Ramos (cell line): ENCODE measurements around the gene STAG1.
"Not testable (repeated sequence)": the region's sequence is repeated elsewhere in the genome, so short reads cannot be mapped to it uniquely, and the experiment has no call there.

Source experiments
- in situ Hi-C: fragments of 300-500 bp; cut with MboI; formaldehyde crosslinking; loops from one replicate; pipeline ENCODE4 v1.14.3; 2022; ENCODE audit warnings: low sequenced_read_pairs; ENCODE audit not compliant: unreplicated experiment

STAG1 gene

GRCh38 chr3:136617198-136617597 is 135.0 kb downstream of the STAG1 start:
- in situ Hi-C loops: no loop called here

GRCh38 chr3:136612512-136612911 is 139.7 kb downstream of the STAG1 start:
- in situ Hi-C loops: no loop called here

GRCh38 chr3:136606990-136607389 is 145.2 kb downstream of the STAG1 start:
- in situ Hi-C loops: no loop called here

- in situ Hi-C loops: not testable (repeated sequence)
Measured at GRCh38 chr3:136606216-136606615, 146.0 kb downstream of the STAG1 start.

DNA sequence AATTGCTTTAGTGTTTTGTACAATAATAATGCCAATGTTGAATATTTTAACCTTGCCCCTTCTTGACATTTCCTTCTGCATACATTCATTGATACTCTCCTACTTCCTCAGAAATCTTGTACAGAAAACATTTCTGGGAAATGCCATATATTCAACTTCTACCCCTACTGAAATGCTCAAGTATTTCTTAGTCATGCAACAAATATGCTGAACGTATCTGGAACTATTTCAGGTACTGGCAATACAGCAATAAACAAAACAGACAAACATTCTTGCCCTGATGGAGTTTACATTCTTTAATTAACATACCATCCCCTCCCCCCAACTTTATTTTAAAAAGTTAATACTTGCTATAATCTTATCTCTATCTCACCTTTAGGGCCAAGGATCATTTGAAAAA is 147.2 kb downstream of the STAG1 start:
- in situ Hi-C loops: no loop called here

DNA sequence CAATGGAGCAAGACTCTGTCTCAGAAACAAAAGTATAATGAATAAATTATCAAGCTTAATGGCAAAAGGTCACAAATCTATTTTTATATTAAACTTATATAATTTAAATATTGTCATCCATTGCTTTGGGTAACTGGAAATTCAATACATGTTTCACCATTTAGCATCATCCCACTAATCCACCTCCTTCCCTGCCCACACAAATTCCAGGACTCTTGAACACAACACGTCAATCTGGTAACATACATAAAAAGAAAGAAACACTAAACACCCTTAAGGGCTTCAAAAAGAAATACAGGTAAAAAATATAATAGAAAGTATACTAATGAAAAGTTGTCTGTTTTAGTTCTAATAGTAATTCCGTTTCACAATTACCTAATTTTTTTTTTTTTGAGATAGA is 149.4 kb downstream of the STAG1 start:
- in situ Hi-C loops: no loop called here

DNA sequence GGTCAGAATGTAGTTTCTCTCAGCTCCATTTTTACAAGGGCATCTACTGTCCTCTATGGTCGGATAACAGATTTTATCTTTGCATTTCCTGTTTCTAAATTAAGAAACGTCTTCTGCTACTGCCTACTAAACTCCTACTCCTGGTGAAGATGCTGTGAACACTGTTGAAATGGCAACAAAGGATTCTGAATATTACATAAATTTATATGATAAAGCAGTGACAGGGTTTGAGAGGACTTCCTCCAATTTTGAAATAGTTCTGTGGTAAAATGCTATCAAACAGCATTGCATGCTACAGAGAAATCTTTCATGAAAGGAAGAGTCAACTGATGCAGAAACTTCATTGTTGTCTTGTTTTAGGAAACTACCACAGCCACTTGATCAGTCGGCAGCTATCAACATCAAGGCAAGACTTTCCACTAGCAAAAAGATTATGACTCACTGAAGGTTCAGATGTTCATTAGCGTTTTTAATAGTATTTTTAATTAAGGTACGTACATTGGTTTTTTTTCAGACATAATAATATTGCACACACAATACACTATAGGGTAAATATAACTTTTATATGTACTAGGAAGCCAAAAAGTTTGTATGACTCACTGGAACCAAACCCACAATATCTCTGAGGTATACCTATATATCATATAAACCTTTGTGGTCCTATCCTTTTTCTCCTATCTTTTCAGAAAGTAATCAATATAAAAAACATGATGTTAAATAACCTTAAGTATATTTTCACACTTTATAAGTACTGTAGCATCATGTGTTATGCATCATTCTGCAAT is 156.1 kb downstream of the STAG1 start:
- in situ Hi-C loops: no loop called here

- in situ Hi-C loops: no loop called here
Measured at GRCh38 chr3:136586580-136586979, 165.6 kb downstream of the STAG1 start.

DNA sequence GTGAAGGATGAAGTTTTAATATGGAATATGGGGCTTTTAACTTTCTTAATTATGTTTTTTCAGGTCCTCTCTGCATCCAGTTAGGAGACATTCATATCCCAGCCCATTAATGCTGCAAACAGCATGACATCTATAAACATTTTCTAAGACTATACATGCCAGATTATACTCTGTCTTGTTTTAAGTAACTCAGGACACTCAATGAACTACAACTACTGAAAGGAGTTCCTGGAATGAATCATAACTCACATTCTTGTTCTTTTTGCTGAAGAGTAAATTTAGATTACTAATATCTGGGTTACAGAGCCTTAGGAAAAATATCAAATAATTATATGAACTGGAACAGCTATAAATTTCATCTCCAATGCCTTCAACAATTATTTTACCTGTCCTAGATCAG is 167.4 kb downstream of the STAG1 start:
- in situ Hi-C loops: no loop called here

GRCh38 chr3:136583823-136584222 is 168.4 kb downstream of the STAG1 start:
- in situ Hi-C loops: no loop called here

- in situ Hi-C loops: no loop called here
Measured at GRCh38 chr3:136577791-136578190, 174.4 kb downstream of the STAG1 start.

GRCh38 chr3:136576279-136577009 is 175.7 kb downstream of the STAG1 start:
- in situ Hi-C loops: no loop called here

GRCh38 chr3:136567599-136568188 is 184.5 kb downstream of the STAG1 start:
- in situ Hi-C loops: no loop called here

GRCh38 chr3:136564962-136565361 is 187.2 kb downstream of the STAG1 start:
- in situ Hi-C loops: not testable (repeated sequence)

DNA sequence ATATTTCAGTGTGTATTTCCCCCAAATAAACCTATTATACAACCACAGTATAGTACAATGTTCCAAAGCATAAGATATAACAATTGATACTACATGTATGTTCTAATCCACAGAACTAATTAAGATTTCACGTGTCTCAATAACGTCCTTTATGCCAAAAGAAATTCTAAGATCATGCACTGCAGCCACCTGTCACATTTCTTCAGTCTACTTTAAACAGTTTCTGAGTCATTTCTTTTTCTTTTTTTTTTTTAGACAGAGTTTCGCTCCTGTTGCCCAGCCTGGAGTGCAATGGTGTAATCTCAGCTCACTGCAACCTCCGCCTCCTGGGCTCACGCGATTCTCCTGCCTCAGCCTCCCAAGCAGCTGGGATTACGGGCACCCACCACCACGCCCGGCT is 190.2 kb downstream of the STAG1 start:
- in situ Hi-C loops: no loop called here

GRCh38 chr3:136559896-136560295 is 192.3 kb downstream of the STAG1 start:
- in situ Hi-C loops: no loop called here

GRCh38 chr3:136549461-136549860 is 202.7 kb downstream of the STAG1 start:
- in situ Hi-C loops: not testable (repeated sequence)

DNA sequence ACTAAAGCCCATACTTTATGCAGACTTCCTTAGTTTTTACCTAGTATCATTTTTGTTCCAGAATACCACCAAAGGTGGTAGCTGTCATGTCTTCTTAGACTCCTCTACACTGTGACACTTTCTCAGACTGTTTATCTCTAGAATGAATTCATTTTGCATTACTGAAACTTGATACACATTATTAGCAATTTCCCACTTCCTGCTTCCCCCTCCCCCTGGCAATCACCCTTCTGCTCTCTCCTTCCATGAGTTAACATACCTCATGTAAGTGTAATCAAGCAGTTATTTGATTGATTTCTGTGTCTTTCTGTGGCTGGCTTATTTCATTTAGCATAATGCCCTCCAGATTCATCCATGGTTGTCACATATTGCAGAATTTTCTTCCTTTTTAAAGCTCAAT is 204.9 kb downstream of the STAG1 start:
- in situ Hi-C loops: no loop called here

GRCh38 chr3:136546720-136547119 is 205.5 kb downstream of the STAG1 start:
- in situ Hi-C loops: no loop called here

GRCh38 chr3:136545664-136546268 is 206.4 kb downstream of the STAG1 start:
- in situ Hi-C loops: no loop called here

DNA sequence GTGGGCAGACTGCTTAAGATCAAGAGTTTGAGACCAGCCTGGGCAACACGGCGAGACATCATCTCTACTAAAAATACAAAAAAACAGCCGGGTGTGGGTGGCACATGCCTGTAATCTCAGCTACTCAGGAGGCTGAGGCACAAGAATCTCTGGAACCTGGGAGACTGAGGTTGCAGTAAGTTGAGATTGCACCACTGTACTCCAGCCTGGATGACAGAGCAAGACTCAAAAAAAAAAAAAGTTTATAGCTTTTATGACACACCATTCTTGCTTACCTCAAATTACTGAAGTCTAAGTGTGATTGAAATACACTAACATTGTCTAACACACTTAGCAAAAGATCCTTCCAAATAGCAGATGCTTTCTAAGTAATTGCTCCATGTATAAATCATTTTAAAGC is 207.6 kb downstream of the STAG1 start:
- in situ Hi-C loops: no loop called here
